ENCODE measurements around the gene TMEM218. TPM values are rescaled to one million over a fixed set of nuclear protein-coding genes. Genes with fewer than 3 reads are reported as not detected.
A peak's percentile ranks its signal among the peaks of the same experiment; 100 is the strongest.

TMEM218 gene
- total and polyA plus RNA-seq, 2 donors (not counting 1 experiment from before 2014, with no cell fraction given) = 20.7 to 31.7 TPM

GRCh38 chr11:125062931-125063428 lies 48.4 kb downstream of the TMEM218 start, which contains the start of gene SLC37A2:
Gene SLC37A2 (plus strand): TSS chr11:125063305. CDS start chr11:125063368, 63 bp downstream.
- Mint-ChIP-seq H3K27me3 (no peaks in the 10 kb centered on the region), H3K4me3 (peak within 1 kb of the TSS; percentile 94), H3K27ac (peak within 1 kb of the TSS; percentile 92), H3K9me3 (ENCODE audit: insufficient read depth) (no peaks in the 10 kb centered on the region), H3K4me1 (peaks cover 16% of the 10 kb centered on the region)
- peak; percentile 89 for DNase-seq
- TF ChIP-seq EZH2 (IDR thresholded peaks at IDR 0.05; ENCODE audit: borderline replicate concordance, insufficient read depth, low read depth, low read length, poor library complexity, severe bottlenecking) (no peak), CTCF (IDR thresholded peaks at IDR 0.05) (no peak)
- Histone ChIP-seq H4K20me1 (ENCODE audit: control insufficient read depth, insufficient read depth, low read length, poor library complexity, severe bottlenecking) (no peaks in the 10 kb centered on the region), H3K4me2 (replicated peaks; ENCODE audit: low read depth, low read length, poor library complexity, severe bottlenecking) (peak within 1 kb of the TSS; percentile 96), H3K79me2 (ENCODE audit: control insufficient read depth, insufficient read depth, low read length) (no peaks in the 10 kb centered on the region), H2AFZ (ENCODE audit: insufficient read depth, low read depth, low read length, poor library complexity, severe bottlenecking) (peak within 1 kb of the TSS; percentile 79), H3K9ac (ENCODE audit: low read length) (peak within 1 kb of the TSS; percentile 88), H3K9me3 (ENCODE audit: control extremely low read depth in 1 of 3, control insufficient read depth in 2 of 3, insufficient read depth in 1 of 3, low read length in 2 of 3) (peaks cover 0 to 14% (median 0%) of the 10 kb centered on the region in 3 donors), H3K4me1 (ENCODE audit: control insufficient read depth in 2 of 2, insufficient read depth in 2 of 2, low read length in 2 of 2) (peaks cover 6 to 18% of the 10 kb centered on the region in 2 donors), H3K36me3 (replicated peaks in 1 of 2; ENCODE audit: control extremely low read depth in 1 of 2, control insufficient read depth in 1 of 2, extremely low read depth in 1 of 2, insufficient read depth in 2 of 2, low read length in 1 of 2) (no peaks in the 10 kb centered on the region), H3K27me3 (replicated peaks in 1 of 4; ENCODE audit: control extremely low read depth in 1 of 4, control insufficient read depth in 3 of 4, insufficient read depth in 4 of 4, low read length in 3 of 4) (peaks cover 0 to 17% (median 4%) of the 10 kb centered on the region in 4 experiments), H3K4me3 (ENCODE audit: control extremely low read depth in 1 of 5, extremely low read depth in 1 of 5, insufficient read depth in 1 of 5, low read depth in 2 of 5, low read length in 4 of 5) (peak within 1 kb of the TSS in 4 of 5 experiments; percentile 53 to 81 (median 73)), H3K27ac (ENCODE audit: low read length in 2 of 2) (peak within 1 kb of the TSS; percentile 38 to 81)
- peak; percentile 93 for ATAC-seq (ENCODE audit: low read depth)
- WGBS (ENCODE audit: insufficient coverage) = under 1% methylated on average over 46 of the region's 46 CpGs
- intact Hi-C loops (cut with micrococcal nuclease) = loop anchor here (1.0 kb wide), 3 partner anchors 9 to 109 kb away; partner anchors contain the start of genes CCDC15 and TMEM218
- POLR2A ChIA-PET = interaction anchor here (0.6 to 2.2 kb wide), 6 partner anchors 9 to 824 kb away, joined by 3 to 12 read pairs (median 6); partner anchors contain the start of gene TMEM218
- CTCF ChIA-PET = interaction anchor here (0.8 to 2.2 kb wide), 10 partner anchors 8 to 109 kb away, joined by 3 to 8 read pairs (median 3); partner anchors contain the start of gene CCDC15

Measured in B cell (primary cell).